ENCODE results near the gene CDK15.

Gene CDK15

GRCh38 chr2:201915446-201915845 lies 109.1 kb downstream of the CDK15 start:
- no peak for DNase-seq

DNA sequence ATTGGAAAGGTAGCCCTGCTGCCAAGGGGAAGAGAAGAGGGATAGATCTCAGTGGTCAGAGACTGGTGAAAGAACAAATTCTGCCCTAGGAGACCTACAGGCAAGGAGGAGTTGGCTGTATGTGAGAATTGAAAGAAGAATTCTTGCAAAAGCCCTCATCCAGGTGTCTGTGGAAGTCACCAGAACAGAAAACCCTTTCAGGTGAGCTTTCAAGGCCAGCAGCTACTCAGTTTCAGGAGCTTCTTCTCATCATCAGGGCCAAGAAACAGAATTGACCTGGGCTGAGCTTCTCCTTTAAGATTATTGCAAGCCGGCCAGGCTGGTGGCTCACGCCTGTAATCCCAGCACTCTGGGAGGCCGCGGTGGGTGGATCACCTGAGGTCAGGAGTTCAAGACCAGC lies 110.2 kb downstream of the CDK15 start:
- DNase-seq = no peak

GRCh38 chr2:201918616-201919307 lies 112.4 kb downstream of the CDK15 start:
- DNase-seq = no peak

DNA sequence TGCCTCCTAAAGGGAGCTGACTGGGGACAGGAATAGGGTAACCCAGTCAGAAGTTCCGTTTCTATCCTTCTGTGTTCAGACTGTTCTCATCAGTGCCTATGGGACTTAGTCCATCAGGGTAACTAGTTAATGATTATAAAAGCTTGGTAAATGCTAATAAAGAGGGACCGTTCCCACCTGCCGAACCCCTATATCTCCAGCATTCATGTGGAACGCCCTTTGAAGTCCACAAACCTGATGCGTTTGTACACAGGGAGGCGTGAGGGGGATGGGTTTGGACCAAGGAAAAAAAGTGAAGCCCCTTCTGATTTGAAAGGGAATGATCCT lies 112.9 kb downstream of the CDK15 start:
- no peak for DNase-seq

DNA sequence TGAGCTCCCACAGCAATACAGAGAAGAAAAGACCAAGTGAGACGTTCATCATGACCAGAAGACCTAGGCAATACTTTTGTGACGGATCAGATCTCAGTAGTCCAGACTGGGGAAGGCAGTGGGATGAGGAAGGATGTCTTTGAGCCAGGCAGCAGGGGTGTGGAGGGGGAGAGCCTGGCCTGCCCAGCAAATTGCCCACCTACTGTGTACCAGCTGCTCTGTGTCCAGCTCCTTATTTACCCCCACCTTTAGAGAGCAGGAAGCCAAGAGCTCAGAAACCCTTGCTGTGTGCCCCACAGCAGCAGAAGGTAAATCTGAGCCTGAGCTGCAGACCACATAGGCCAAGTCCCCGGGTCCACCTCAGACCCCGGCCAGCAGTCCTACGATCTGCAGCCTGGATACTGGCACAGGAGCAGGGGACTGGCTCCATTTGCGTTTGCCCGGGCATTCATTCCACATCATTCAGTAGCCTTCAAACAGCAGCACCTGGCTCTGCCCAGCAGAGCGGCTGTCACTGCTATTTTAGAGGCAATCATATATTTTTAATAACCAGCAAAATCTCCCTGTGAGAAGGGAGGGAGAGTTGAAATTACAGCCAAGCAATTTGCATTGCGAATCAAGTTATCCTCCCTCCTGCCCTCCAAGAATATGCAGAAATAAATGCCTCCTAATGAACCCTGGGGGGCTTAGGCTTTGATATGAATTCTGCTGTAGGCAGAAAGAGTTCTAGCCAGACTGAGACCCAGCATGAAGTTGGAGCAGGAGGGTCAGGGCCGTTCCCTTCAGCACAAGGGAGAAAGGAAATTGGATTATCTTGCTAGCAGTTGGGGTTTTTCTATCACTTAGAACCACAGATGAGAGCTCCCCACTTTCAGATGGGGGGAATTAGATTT lies 117.3 kb downstream of the CDK15 start:
- DNase-seq = no peak

DNA sequence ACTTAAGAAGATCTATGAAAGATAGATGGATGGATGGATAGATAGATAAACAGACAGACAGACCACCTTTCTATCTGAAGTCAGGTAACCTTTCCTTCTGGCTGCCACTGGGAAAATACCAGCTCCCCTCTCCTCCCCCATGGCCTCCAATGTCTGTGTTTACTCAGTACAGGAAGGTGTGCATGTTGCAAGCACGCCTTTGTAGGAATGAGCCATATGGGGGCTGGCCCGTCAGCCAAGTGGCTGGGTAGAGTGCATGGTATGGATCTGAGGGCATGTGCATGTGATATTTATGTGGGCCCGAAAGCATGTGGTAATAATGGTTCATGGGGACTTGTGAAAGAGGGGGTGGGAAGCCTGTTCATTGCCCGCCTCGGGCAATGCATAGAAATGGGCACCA lies 118.1 kb downstream of the CDK15 start:
- DNase-seq = no peak

- no peak for DNase-seq
Observed at GRCh38 chr2:201925056-201925455, 118.7 kb downstream of the CDK15 start.

GRCh38 chr2:201926067-201926466 lies 119.7 kb downstream of the CDK15 start:
- no peak for DNase-seq

- DNase-seq = no peak
Observed at GRCh38 chr2:201928363-201928762, 122.0 kb downstream of the CDK15 start.

GRCh38 chr2:201929281-201930026 lies 123.1 kb downstream of the CDK15 start:
- DNase-seq = no peak

DNA sequence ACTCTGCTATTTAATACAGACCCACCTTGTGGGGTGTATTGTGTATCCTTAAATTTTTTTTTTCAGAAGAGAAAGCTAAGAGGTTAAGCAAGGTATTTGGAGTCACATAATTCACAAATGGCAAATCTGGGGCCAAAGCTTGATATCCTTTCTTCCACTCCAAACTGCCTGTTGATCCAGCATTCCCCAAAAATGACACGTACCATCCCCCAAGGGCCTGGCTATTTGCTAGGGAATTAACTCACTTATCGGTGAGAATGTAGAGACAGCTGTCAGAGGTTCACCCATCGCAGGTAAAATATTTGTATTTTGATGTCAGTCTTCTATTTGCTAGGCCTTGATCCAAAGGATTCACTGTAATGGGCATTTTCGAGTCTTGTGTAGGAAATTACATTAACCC lies 123.7 kb downstream of the CDK15 start:
- DNase-seq = no peak

DNA sequence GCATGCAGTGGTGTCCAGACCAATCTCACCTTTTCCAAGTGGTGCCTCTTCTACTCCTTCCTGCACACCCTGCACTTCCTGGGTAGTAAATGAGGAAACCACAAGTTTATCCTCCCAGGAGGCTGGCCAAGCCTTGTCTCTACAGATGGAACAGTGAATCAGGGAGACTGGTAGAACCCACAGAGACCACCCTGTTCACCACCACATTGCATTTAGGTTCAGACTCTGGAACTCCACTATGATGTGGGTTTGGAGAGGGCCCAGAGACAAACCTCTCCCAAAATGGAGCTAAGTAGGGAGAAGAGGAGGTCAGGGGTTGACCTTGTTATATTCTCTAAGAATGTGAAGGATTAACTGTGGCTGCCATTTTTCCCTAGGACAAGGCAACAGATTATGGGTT lies 124.5 kb downstream of the CDK15 start:
- DNase-seq = no peak

GRCh38 chr2:201931475-201931874 lies 125.1 kb downstream of the CDK15 start:
- DNase-seq = no peak

DNA sequence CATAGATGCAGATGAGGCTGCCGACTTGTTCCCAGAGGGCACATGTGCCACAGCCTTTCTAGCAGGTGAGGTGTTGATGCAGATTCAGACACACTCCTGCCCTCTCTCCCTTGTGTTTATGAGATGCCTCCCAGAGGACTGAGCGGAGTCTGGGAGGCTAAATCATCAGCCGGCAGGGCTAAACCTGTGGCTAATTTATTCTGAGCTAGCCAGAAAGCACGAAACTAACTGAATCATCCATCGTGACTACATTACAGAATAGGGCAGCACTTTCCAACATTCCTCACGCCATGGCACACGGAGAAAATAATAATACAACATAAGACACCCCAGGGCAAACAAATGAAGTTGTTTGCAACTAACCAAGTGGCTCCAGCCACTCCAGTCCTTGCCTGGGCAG lies 125.6 kb downstream of the CDK15 start:
- DNase-seq = no peak

GRCh38 chr2:201932511-201932910 lies 126.2 kb downstream of the CDK15 start:
- no peak for DNase-seq

DNA sequence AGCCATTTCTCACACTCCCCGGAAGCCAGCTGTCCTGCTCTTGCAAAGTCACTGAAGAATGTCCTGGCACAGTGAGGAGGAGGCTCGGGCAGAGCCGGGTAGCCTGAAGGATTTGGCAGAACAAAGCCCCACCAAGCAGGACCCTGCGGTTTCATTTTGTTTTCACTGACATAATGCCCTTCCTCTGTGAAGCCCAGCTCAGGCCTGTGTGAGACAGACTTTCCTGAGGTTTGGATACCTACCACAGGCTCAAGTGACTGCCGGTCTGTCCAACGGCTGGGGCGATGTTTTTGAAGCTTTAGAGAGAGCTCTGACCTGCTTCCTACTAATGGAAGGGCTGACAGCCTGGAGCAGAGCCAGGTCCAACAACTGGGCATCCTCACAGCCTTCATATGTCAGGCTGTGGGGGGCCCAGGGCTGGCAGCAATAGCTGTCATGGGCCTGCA lies 127.5 kb downstream of the CDK15 start:
- DNase-seq = peak; percentile 58

DNA sequence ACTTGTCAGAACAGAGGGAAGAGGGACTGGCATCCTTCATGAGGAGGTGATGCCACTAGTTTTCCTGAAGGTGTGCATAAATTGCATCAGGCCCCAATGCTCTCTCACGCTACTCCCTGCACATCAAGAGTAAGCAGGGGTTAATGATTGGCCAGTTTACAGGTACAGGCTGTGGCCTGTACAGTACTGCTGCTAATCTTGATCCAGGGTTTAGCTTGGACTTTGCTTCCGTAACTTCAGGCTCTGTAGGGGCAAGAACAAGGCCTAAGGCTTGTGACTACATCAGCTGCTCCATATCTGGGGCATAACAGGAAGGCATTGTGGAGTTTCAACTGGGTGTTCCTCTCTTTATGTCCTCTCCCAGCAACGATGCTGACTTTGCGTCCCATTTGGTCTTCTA lies 130.5 kb downstream of the CDK15 start:
- DNase-seq = no peak

GRCh38 chr2:201937343-201937742 lies 131.0 kb downstream of the CDK15 start:
- DNase-seq = no peak

- no peak for DNase-seq
Observed at GRCh38 chr2:201938156-201938775, 131.9 kb downstream of the CDK15 start.

DNA sequence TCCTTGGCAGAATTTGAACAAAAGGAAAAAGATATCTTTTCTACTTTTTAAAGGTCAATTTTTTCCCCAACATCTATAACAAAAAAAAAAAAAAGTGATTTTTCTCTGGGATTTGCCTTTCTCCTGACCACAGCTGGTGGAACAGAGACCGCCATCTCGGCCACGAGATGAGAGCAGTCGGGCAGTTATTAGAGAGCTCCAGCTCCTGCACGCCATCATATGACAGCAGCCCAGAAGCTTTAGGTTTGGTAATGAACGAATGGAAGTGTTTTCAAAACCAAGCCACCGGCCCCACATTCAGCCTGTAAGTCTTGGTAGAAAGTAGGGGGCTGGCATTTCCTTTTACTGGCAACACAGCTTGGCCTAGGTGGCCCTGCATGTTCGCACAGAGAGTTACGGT lies 132.4 kb downstream of the CDK15 start:
- no peak for DNase-seq

GRCh38 chr2:201939453-201939941 lies 133.2 kb downstream of the CDK15 start:
- DNase-seq = no peak

GRCh38 chr2:201942531-201942930 lies 136.2 kb downstream of the CDK15 start:
- DNase-seq = no peak
